ENCODE results near the gene CFAP61.

The CFAP61 gene

DNA sequence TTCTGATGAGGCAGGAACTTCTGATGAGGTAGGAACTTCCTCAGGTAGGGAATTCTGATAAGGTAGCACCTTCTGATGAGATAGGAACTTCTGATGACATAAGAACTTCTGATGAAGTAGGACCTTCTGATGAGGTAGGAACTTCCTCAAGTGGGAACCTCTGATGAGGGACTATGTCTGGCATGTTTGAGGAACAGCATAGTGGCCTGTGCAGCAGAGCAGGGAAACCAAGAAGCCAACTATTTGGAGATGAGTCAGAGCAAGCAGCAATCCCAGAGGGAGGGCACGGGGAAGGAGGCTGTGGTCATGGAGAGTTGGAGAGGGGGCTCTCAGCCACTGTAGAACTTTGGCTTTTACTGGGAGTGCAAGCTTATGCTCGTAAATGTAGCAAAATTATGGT is 132.4 kb downstream of the CFAP61 start:
- no peak overlapping the region for H3K4me3 ChIP-seq (ENCODE audit: low read depth, low read length)
- no peak for DNase-seq
- H3K27me3 ChIP-seq (replicated peaks): no peaks in the 10 kb centered on the region
- in situ Hi-C loops (cut with HindIII; ENCODE audit: low pct_ligation_motif_present, low sequenced_read_pairs): no loop called here
- H3K36me3 ChIP-seq (replicated peaks): no peaks in the 10 kb centered on the region
- no peak overlapping the region for H3K27ac ChIP-seq
- TF ChIP-seq, protein P1, sequence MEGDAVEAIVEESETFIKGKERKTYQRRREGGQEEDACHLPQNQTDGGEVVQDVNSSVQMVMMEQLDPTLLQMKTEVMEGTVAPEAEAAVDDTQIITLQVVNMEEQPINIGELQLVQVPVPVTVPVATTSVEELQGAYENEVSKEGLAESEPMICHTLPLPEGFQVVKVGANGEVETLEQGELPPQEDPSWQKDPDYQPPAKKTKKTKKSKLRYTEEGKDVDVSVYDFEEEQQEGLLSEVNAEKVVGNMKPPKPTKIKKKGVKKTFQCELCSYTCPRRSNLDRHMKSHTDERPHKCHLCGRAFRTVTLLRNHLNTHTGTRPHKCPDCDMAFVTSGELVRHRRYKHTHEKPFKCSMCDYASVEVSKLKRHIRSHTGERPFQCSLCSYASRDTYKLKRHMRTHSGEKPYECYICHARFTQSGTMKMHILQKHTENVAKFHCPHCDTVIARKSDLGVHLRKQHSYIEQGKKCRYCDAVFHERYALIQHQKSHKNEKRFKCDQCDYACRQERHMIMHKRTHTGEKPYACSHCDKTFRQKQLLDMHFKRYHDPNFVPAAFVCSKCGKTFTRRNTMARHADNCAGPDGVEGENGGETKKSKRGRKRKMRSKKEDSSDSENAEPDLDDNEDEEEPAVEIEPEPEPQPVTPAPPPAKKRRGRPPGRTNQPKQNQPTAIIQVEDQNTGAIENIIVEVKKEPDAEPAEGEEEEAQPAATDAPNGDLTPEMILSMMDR (IDR thresholded peaks at IDR 0.05; ENCODE audit: low read depth, low read length, missing control alignments): no peak

DNA sequence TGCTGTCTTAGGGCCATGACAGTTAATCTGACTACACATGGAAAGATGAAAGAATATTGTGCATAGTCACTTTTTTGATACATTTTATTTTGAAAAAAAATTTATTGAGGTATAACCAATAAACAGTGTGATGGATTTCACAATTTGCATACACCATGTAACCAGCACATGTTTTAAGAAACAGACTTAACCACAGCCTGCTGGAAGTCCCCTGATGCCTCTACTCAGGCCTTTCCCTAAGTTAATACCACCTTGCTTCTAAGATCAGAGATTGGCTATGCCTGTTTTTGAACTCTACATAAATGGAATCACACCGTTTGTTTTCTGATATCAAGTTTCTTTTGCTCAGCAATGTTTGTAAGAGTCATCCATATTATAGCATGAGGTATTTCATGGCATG is 136.3 kb downstream of the CFAP61 start:
- no peaks in the 10 kb centered on the region for H3K27me3 ChIP-seq (replicated peaks)
- no peaks in the 10 kb centered on the region for H3K36me3 ChIP-seq (replicated peaks)
- no peak overlapping the region for H3K27ac ChIP-seq
- no peak overlapping the region for H3K4me3 ChIP-seq (ENCODE audit: low read depth, low read length)
- DNase-seq: no peak
- in situ Hi-C loops (cut with HindIII; ENCODE audit: low pct_ligation_motif_present, low sequenced_read_pairs): no loop called here
- TF ChIP-seq, protein P1 (IDR thresholded peaks at IDR 0.05; ENCODE audit: low read depth, low read length, missing control alignments): no peak

DNA sequence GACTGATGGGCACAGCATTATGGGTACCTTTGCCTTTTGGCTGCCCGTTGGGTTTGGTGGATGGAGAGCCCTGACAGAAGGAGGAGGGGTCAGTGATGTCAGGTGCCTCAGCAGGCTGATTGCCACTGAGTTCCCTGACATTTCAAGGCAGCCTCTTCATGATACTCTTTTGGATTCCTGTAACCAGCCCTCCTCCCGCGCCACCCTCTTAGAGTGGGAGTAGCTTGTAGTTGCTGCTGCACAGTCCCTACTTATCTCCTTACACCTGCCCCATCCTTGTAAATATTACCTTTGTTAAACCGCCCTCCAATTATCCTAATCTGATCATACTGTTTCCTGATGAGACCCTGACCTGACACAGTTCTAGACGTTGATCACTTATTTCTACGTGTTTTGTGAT is 140.0 kb downstream of the CFAP61 start:
- Histone ChIP-seq H3K27me3 (replicated peaks) (no peaks in the 10 kb centered on the region), H3K36me3 (replicated peaks) (no peaks in the 10 kb centered on the region), H3K27ac (no peak overlapping the region), H3K4me3 (ENCODE audit: low read depth, low read length) (no peak overlapping the region)
- in situ Hi-C loops (cut with HindIII; ENCODE audit: low pct_ligation_motif_present, low sequenced_read_pairs): no loop called here
- DNase-seq: no peak
- TF ChIP-seq, protein P1 (IDR thresholded peaks at IDR 0.05; ENCODE audit: low read depth, low read length, missing control alignments): no peak

DNA sequence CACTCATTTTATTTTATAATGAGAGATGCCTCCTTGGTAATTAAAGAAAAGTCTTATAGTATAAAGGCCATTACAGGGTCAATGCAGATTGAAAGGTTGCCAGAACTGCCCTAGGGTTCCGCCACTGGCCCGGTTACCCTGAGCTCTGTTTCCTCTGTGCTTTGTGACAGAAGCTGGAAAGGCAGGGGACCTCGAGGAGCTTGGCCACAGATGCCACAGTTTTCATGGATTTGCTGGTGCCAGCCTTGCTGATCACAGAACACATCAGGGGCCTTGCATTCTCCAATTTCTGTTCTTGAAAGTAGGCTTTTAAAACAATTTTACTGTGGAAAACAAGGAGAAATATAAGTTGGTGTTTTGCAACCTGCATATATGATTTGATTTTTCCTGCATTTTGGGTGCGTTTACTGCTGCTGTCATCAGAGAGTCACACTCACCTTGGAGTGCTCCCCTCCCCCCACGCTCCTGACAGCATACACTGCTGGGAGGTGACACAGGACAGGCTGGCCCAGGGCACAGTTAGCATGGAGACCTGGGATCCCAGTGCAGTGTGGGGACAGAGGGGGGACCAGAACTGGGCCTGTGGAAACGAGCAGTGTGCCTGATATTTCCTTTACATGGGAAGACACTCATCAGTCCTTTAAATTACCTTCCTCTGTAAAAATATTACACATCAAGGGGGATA is 142.8 kb downstream of the CFAP61 start:
- in situ Hi-C loops (cut with HindIII; ENCODE audit: low pct_ligation_motif_present, low sequenced_read_pairs): no loop called here

DNA sequence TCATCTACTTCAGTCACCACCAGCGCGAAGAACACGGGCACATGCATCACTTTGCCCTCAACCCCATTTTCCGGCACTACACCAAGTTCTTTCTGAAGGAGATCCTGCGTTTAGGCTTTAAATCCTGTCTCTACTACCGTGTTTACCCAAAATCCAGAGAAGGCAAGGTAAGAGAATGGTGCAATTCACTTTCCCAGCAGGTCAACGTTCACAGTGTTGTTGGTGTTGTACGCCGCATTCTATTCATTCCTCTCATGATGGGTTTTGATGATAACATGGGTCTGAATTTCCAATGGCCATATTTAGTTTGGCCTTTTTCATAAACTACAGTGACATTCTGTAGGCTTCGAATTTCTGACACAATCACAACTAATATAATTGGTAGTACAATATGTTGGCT is 144.3 kb downstream of the CFAP61 start:
- no peaks in the 10 kb centered on the region for H3K36me3 ChIP-seq (replicated peaks)
- DNase-seq: no peak
- H3K27me3 ChIP-seq (replicated peaks): peaks cover 3% of the 10 kb centered on the region
- in situ Hi-C loops (cut with HindIII; ENCODE audit: low pct_ligation_motif_present, low sequenced_read_pairs): no loop called here
- no peak overlapping the region for H3K4me3 ChIP-seq (ENCODE audit: low read depth, low read length)
- H3K27ac ChIP-seq: no peak overlapping the region
- TF ChIP-seq, protein P1 (IDR thresholded peaks at IDR 0.05; ENCODE audit: low read depth, low read length, missing control alignments): no peak

More for the DNA sequence above, 142.8 kb downstream of the CFAP61 start:
- DNase-seq: no peak
- TF ChIP-seq, protein P1 (IDR thresholded peaks at IDR 0.05; ENCODE audit: low read depth, low read length, missing control alignments): no peak
- H3K27me3 ChIP-seq (replicated peaks): peaks cover 3% of the 10 kb centered on the region
- H3K4me3 ChIP-seq (ENCODE audit: low read depth, low read length): no peak overlapping the region
- no peak overlapping the region for H3K27ac ChIP-seq
- no peaks in the 10 kb centered on the region for H3K36me3 ChIP-seq (replicated peaks)

DNA sequence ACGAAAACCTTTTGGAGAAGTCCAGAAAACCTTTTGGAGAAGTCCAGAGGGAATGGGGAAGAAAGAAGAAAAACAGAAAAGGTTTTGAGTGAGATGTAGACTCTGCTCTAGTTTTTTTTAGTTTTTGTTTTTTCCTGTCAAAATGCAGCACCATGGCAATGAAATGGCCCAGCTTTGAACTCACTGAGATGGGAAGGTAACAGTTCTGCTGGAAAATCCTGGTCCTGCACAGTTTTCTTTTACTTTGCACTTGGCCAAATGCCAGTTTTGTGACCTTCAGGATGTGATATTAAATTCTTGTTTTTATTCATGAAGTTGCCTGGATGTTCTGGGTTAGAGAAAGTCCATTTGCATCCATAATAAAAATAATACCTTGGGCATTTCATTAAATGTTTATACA is 145.7 kb downstream of the CFAP61 start:
- Histone ChIP-seq H3K36me3 (replicated peaks) (no peaks in the 10 kb centered on the region), H3K27me3 (replicated peaks) (peaks cover 3% of the 10 kb centered on the region), H3K27ac (no peak overlapping the region), H3K4me3 (ENCODE audit: low read depth, low read length) (no peak overlapping the region)
- in situ Hi-C loops (cut with HindIII; ENCODE audit: low pct_ligation_motif_present, low sequenced_read_pairs): no loop called here
- TF ChIP-seq, protein P1 (IDR thresholded peaks at IDR 0.05; ENCODE audit: low read depth, low read length, missing control alignments): no peak
- DNase-seq: no peak
